GM12878 (cell line): ENCODE measurements around the gene MRGPRX1. TPM values are rescaled to one million over a fixed set of nuclear protein-coding genes. Genes with fewer than 3 reads are reported as not detected.

ENCODE experiments used
- polyA plus RNA-seq, 11 experiments: library from polyadenylated mRNA; depleted of rRNA in 4 of 11; unstranded in 6 of 11; stranded (reverse) in 5 of 11; fragments of >200 nt; fragmentation: Nextera tagmentation in 4 of 11; fragmentation: Illumina TruSeq in 1 of 11; extraction: Ambion mirVana in 4 of 11; extraction: Trizol in 1 of 11; gene quantifications; 1 replicate in 1 of 11; 2 replicates in 10 of 11; pipeline versions ENCODE4 v1.2.1 to v1.2.3, GENCODE V29; 2011 to 2016; ENCODE audit warnings: inconsistent platforms in 2 of 11, missing spikeins in 2 of 11, low read depth in 1 of 11
- total RNA-seq, 4 experiments: library from RNA; depleted of rRNA in 3 of 4; stranded (reverse); fragments of >200 nt in 3 of 4; fragmentation: Illumina TruSeq in 1 of 4; extraction: Trizol in 1 of 4; gene quantifications; 2 replicates each; pipeline versions ENCODE4 v1.2.1 to v1.2.3, GENCODE V29; 2013 to 2021

Gene MRGPRX1
- total and polyA plus RNA-seq, 10 of the 15 experiments (the other 5 are each of a cell fraction or from before 2014, with no cell fraction given): not detected

Other genes with a start within 250 kb of the MRGPRX1 start
- gene TMEM86A, start 240.6 kb downstream of the MRGPRX1 start, total RNA-seq (2014; rRNA removed): 0.06 TPM in 1 of 2 replicates, not detected in the other
- gene TMEM86A, start 240.6 kb downstream of the MRGPRX1 start, total RNA-seq (2014; rRNA removed; fragmentation: Illumina TruSeq; extraction: Trizol): not detected in 2 replicates
- gene TMEM86A, start 240.6 kb downstream of the MRGPRX1 start, total RNA-seq (2021): not detected in 2 replicates
- not detected in 2 replicates for gene TMEM86A, start 240.6 kb downstream of the MRGPRX1 start, polyA plus RNA-seq (2011; rRNA removed)
- 0.11 TPM in 1 of 2 replicates, not detected in the other for gene TMEM86A, start 240.6 kb downstream of the MRGPRX1 start, polyA plus RNA-seq (2014; fragmentation: Illumina TruSeq; extraction: Trizol)
- gene TMEM86A, start 240.6 kb downstream of the MRGPRX1 start, polyA plus RNA-seq (2014; fragmentation: Nextera tagmentation; extraction: Ambion mirVana): not detected
- gene TMEM86A, start 240.6 kb downstream of the MRGPRX1 start, polyA plus RNA-seq (2014; rRNA removed): 0.01 and 0.03 TPM in 2 replicates
- gene TMEM86A, start 240.6 kb downstream of the MRGPRX1 start, polyA plus RNA-seq (2016; fragmentation: Nextera tagmentation; extraction: Ambion mirVana): under 1 TPM in 1 of 2 experiments, not detected in 1; 0.11 TPM
- not detected in 2 replicates for gene IGSF22, start 213.2 kb downstream of the MRGPRX1 start, total RNA-seq (2014; rRNA removed)
- not detected in 2 replicates for gene IGSF22, start 213.2 kb downstream of the MRGPRX1 start, total RNA-seq (2014; rRNA removed; fragmentation: Illumina TruSeq; extraction: Trizol)
- not detected in 2 replicates for gene IGSF22, start 213.2 kb downstream of the MRGPRX1 start, total RNA-seq (2021)
- gene IGSF22, start 213.2 kb downstream of the MRGPRX1 start, polyA plus RNA-seq (2011; rRNA removed): not detected in 2 replicates
- gene IGSF22, start 213.2 kb downstream of the MRGPRX1 start, polyA plus RNA-seq (2014; fragmentation: Illumina TruSeq; extraction: Trizol): not detected in 2 replicates
- gene IGSF22, start 213.2 kb downstream of the MRGPRX1 start, polyA plus RNA-seq (2014; fragmentation: Nextera tagmentation; extraction: Ambion mirVana): under 1 TPM; 0.02 to 0.18 TPM
- gene IGSF22, start 213.2 kb downstream of the MRGPRX1 start, polyA plus RNA-seq (2014; rRNA removed): not detected in 2 replicates
- not detected for gene IGSF22, start 213.2 kb downstream of the MRGPRX1 start, polyA plus RNA-seq (2016; fragmentation: Nextera tagmentation; extraction: Ambion mirVana)
- gene PTPN5, start 147.6 kb downstream of the MRGPRX1 start, total RNA-seq (2014; rRNA removed): not detected in 2 replicates
- not detected in 2 replicates for gene PTPN5, start 147.6 kb downstream of the MRGPRX1 start, total RNA-seq (2014; rRNA removed; fragmentation: Illumina TruSeq; extraction: Trizol)
- gene PTPN5, start 147.6 kb downstream of the MRGPRX1 start, total RNA-seq (2021): not detected in 2 replicates
- gene PTPN5, start 147.6 kb downstream of the MRGPRX1 start, polyA plus RNA-seq (2011; rRNA removed): 0.04 TPM in 2 replicates
- gene PTPN5, start 147.6 kb downstream of the MRGPRX1 start, polyA plus RNA-seq (2014; fragmentation: Illumina TruSeq; extraction: Trizol): 0.06 TPM in 1 of 2 replicates, not detected in the other
- not detected for gene PTPN5, start 147.6 kb downstream of the MRGPRX1 start, polyA plus RNA-seq (2014; fragmentation: Nextera tagmentation; extraction: Ambion mirVana)
- not detected in 2 replicates for gene PTPN5, start 147.6 kb downstream of the MRGPRX1 start, polyA plus RNA-seq (2014; rRNA removed)
- gene PTPN5, start 147.6 kb downstream of the MRGPRX1 start, polyA plus RNA-seq (2016; fragmentation: Nextera tagmentation; extraction: Ambion mirVana): under 1 TPM in 1 of 2 experiments, not detected in 1; 0.05 TPM
- gene MRGPRX2, start 121.3 kb upstream of the MRGPRX1 start, total RNA-seq (2014; rRNA removed): 0.11 TPM in 1 of 2 replicates, not detected in the other
- not detected in 2 replicates for gene MRGPRX2, start 121.3 kb upstream of the MRGPRX1 start, total RNA-seq (2014; rRNA removed; fragmentation: Illumina TruSeq; extraction: Trizol)
- not detected in 2 replicates for gene MRGPRX2, start 121.3 kb upstream of the MRGPRX1 start, total RNA-seq (2021)
- gene MRGPRX2, start 121.3 kb upstream of the MRGPRX1 start, polyA plus RNA-seq (2011; rRNA removed): 0.03 TPM in 1 of 2 replicates, not detected in the other
- not detected in 2 replicates for gene MRGPRX2, start 121.3 kb upstream of the MRGPRX1 start, polyA plus RNA-seq (2014; fragmentation: Illumina TruSeq; extraction: Trizol)
- gene MRGPRX2, start 121.3 kb upstream of the MRGPRX1 start, polyA plus RNA-seq (2014; fragmentation: Nextera tagmentation; extraction: Ambion mirVana): not detected
- not detected in 2 replicates for gene MRGPRX2, start 121.3 kb upstream of the MRGPRX1 start, polyA plus RNA-seq (2014; rRNA removed)
- gene MRGPRX2, start 121.3 kb upstream of the MRGPRX1 start, polyA plus RNA-seq (2016; fragmentation: Nextera tagmentation; extraction: Ambion mirVana): not detected
- 20.1 and 27.0 TPM in 2 replicates for gene ZDHHC13, start 177.8 kb upstream of the MRGPRX1 start, total RNA-seq (2014; rRNA removed)
- 20.8 and 21.4 TPM in 2 replicates for gene ZDHHC13, start 177.8 kb upstream of the MRGPRX1 start, total RNA-seq (2014; rRNA removed; fragmentation: Illumina TruSeq; extraction: Trizol)
- gene ZDHHC13, start 177.8 kb upstream of the MRGPRX1 start, total RNA-seq (2021): 18.1 and 20.0 TPM in 2 replicates
- gene ZDHHC13, start 177.8 kb upstream of the MRGPRX1 start, polyA plus RNA-seq (2011; rRNA removed): 34.2 and 43.4 TPM in 2 replicates
- 21.5 and 24.5 TPM in 2 replicates for gene ZDHHC13, start 177.8 kb upstream of the MRGPRX1 start, polyA plus RNA-seq (2014; fragmentation: Illumina TruSeq; extraction: Trizol)
- gene ZDHHC13, start 177.8 kb upstream of the MRGPRX1 start, polyA plus RNA-seq (2014; fragmentation: Nextera tagmentation; extraction: Ambion mirVana): 1 to 10 TPM; 8.5 to 9.6 TPM
- 17.4 and 18.5 TPM in 2 replicates for gene ZDHHC13, start 177.8 kb upstream of the MRGPRX1 start, polyA plus RNA-seq (2014; rRNA removed)
- 10 to 100 TPM; 23.3 to 26.3 TPM for gene ZDHHC13, start 177.8 kb upstream of the MRGPRX1 start, polyA plus RNA-seq (2016; fragmentation: Nextera tagmentation; extraction: Ambion mirVana)